ENCODE data around the gene PRR29.

The PRR29 gene

DNA sequence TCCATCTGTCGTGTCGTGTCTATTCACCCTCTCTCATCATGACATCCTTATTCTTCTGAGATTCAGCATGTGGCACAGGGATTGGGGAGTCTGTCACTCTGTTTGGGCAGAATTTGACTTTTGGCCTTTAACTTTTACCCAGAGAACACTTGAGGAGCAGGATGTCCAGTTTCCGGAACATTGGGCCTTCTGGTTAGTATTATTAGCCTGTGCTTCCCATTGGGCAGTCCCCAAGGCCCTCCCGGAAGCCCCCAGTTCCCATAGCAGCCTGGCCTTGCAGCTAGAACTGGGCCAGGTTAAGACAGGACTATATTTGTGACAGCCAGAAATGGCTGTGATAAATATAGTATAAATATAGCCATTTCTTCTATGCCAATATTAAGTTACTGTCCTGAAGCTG, 35.0 kb upstream of the PRR29 start:
- no peak for DNase-seq (ENCODE audit: low read depth)

GRCh38 chr17:63966646-63967264, 31.4 kb upstream of the PRR29 start:
- no peak overlapping the region for H3K4me3 ChIP-seq (ENCODE audit: low read depth, low read length)
- TF ChIP-seq CTCF (conservative IDR thresholded peaks at IDR 0.05; ENCODE audit: low read depth, low read length) = no peak
- DNase-seq (ENCODE audit: low read depth) = no peak

More for the DNA sequence above, 35.0 kb upstream of the PRR29 start:
- no peak for TF ChIP-seq CTCF (conservative IDR thresholded peaks at IDR 0.05; ENCODE audit: low read depth, low read length)
- no peak overlapping the region for H3K4me3 ChIP-seq (ENCODE audit: low read depth, low read length)

- no peak for DNase-seq (ENCODE audit: low read depth)
- no peak for TF ChIP-seq CTCF (conservative IDR thresholded peaks at IDR 0.05; ENCODE audit: low read depth, low read length)
Measured at GRCh38 chr17:63967953-63968352, 30.2 kb upstream of the PRR29 start.

GRCh38 chr17:63969278-63969677, 28.9 kb upstream of the PRR29 start:
- DNase-seq (ENCODE audit: low read depth) = no peak
- no peak for TF ChIP-seq CTCF (conservative IDR thresholded peaks at IDR 0.05; ENCODE audit: low read depth, low read length)
- no peak overlapping the region for H3K4me3 ChIP-seq (ENCODE audit: low read depth, low read length)

More at GRCh38 chr17:63967953-63968352, 30.2 kb upstream of the PRR29 start:
- no peak overlapping the region for H3K4me3 ChIP-seq (ENCODE audit: low read depth, low read length)

- DNase-seq (ENCODE audit: low read depth) = no peak
- TF ChIP-seq CTCF (conservative IDR thresholded peaks at IDR 0.05; ENCODE audit: low read depth, low read length) = no peak
- H3K4me3 ChIP-seq (ENCODE audit: low read depth, low read length) = no peak within 1 kb of the TSS
Measured at GRCh38 chr17:63972796-63973195, 25.4 kb upstream of the PRR29 start, which contains the start of gene SCN4A. TSS of gene SCN4A (minus strand) at chr17:63972918. CDS start at chr17:63972841, 77 bp downstream.

GRCh38 chr17:63973247-63973646, 24.9 kb upstream of the PRR29 start:
- no peak for TF ChIP-seq CTCF (conservative IDR thresholded peaks at IDR 0.05; ENCODE audit: low read depth, low read length)
- no peak overlapping the region for H3K4me3 ChIP-seq (ENCODE audit: low read depth, low read length)
- no peak for DNase-seq (ENCODE audit: low read depth)

- no peak overlapping the region for H3K4me3 ChIP-seq (ENCODE audit: low read depth, low read length)
- no peak for TF ChIP-seq CTCF (conservative IDR thresholded peaks at IDR 0.05; ENCODE audit: low read depth, low read length)
- no peak for DNase-seq (ENCODE audit: low read depth)
Measured at GRCh38 chr17:63973930-63974593, 24.1 kb upstream of the PRR29 start.
